Subcutaneous adipose tissue (tissue), 4 donors: ENCODE measurements around the gene YLPM1. TPM values are rescaled to one million over a fixed set of nuclear protein-coding genes. Genes with fewer than 3 reads are reported as not detected.

Experiments
- total RNA-seq, 4 donors: library from RNA; depleted of rRNA; stranded (reverse); fragments of >200 nt; gene quantifications; one replicate each; pipeline ENCODE4 v1.1.0, GENCODE V29; 2016
- TF ChIP-seq, protein P1 (sequence below): fragments of 450-650 bp; IDR thresholded peaks from one replicate; pipeline ENCODE4 v1.5.1; 2016; ENCODE audit warnings: low read depth, mild to moderate bottlenecking, control low read depth, antibody characterized with exemption, moderate library complexity

YLPM1 gene
- total RNA-seq, 4 donors from 2014 or later, result 44.2 to 61.6 (median 50.6) TPM

DNA sequence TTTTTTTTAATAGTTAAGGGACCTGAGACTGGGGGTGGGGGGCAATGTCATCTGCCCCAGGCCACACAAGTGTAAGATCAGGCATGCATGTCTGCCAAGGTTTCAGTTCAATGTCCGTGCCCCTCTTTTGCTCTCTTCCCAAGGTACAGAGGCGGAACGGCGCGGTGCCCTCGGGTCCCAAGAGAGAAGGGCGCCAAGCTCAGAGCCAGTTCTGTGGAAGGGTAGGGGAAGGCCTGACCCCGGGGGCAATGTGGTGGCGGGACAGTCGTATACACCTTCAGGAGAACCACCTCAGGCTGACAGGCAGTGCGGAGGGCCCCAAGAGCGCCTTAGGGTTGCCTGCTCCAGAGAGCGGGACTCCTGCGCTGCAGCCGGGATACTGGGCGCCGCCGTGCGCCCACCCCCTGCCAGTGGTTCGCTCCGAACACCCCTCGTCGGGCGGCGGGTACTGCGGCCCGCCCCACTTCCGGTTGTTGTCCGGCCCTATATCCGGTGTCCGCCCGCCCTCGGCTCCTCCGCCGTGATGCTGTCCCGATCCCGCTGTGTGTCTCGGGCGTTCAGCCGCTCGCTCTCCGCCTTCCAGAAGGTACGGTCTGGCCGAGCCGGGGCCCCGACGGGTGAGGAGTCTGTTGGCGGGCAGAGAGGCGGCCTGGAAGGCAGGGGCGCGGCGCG lies 118.5 kb downstream of the YLPM1 start, which contains the start of gene DLST:
TSS of gene DLST (plus strand) at position 486 of the 672 bp plus-strand sequence. CDS start at position 524, 38 bp downstream.
- TF ChIP-seq, protein P1, sequence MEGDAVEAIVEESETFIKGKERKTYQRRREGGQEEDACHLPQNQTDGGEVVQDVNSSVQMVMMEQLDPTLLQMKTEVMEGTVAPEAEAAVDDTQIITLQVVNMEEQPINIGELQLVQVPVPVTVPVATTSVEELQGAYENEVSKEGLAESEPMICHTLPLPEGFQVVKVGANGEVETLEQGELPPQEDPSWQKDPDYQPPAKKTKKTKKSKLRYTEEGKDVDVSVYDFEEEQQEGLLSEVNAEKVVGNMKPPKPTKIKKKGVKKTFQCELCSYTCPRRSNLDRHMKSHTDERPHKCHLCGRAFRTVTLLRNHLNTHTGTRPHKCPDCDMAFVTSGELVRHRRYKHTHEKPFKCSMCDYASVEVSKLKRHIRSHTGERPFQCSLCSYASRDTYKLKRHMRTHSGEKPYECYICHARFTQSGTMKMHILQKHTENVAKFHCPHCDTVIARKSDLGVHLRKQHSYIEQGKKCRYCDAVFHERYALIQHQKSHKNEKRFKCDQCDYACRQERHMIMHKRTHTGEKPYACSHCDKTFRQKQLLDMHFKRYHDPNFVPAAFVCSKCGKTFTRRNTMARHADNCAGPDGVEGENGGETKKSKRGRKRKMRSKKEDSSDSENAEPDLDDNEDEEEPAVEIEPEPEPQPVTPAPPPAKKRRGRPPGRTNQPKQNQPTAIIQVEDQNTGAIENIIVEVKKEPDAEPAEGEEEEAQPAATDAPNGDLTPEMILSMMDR, result no peak

DNA sequence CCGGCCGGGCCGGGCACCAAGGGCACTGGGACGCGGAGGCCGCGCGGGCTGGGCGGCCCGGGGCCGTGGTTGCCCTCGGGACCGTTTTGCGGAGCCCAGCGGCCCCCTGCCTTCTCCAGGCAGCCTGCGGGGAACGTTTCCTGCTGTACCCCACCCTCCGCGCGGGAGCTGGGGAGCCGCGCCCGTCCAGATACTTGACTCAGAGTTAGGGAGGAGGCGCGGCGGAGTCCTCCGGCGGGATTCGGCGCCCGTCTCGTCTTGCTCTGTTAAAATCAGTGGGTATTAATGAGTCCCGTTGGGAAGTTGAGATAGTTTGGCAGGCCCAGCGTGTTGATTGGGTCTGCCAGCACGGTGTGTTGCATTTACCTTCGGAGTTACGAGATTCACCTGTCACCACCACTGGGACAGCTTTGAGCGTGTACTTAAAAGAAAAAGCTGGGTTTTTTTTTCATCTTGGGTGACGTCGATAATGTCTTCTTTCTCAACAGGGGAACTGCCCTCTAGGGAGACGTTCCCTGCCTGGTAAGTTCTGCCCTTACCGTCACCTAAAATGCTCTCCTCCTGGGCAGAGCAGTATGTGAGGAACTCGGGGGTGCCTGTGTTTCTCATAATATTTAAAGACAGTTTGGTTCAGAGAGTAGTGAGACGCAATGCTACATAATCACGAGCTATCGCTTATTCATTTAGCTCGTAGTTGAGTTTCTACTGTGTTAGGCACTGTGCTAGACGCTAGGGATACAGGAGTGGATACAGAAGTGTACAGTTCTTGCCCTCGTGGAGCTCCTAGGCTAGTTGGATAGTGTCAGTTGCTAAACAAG lies 119.2 kb downstream of the YLPM1 start:
- TF ChIP-seq, protein P1, result no peak

Other genes with a start within 250 kb of the YLPM1 start
- 100 to 1,000 TPM in 1 of 4 donors, 10 to 100 TPM in 3; 39.6 to 109 (median 64.3) TPM for gene LTBP2, start 151.1 kb upstream of the YLPM1 start, total RNA-seq
- gene AREL1, start 50.2 kb upstream of the YLPM1 start, total RNA-seq, result 10 to 100 TPM; 23.3 to 35.5 (median 24.2) TPM
- 10 to 100 TPM; 24.3 to 45.0 (median 31.2) TPM for gene FCF1, start 50.2 kb upstream of the YLPM1 start, total RNA-seq
- gene PROX2, start 112.8 kb downstream of the YLPM1 start, total RNA-seq, result not detected
- gene DLST, start 118.6 kb downstream of the YLPM1 start, total RNA-seq, result 100 to 1,000 TPM in 2 of 4 donors, 10 to 100 TPM in 2; 91.8 to 152 (median 109) TPM
- gene RPS6KL1, start 159.9 kb downstream of the YLPM1 start, total RNA-seq, result 10 to 100 TPM in 1 of 4 donors, 1 to 10 TPM in 3; 1.1 to 13.6 (median 3.7) TPM
- 1 to 10 TPM in 3 of 4 donors, under 1 TPM in 1; 0.68 to 3.5 (median 2.4) TPM for gene PGF, start 192.3 kb downstream of the YLPM1 start, total RNA-seq
- gene EIF2B2, start 239.6 kb downstream of the YLPM1 start, total RNA-seq, result 10 to 100 TPM; 19.0 to 33.0 (median 26.3) TPM